ENCODE data around the gene MPIG6B. TPM values are rescaled to one million over a fixed set of nuclear protein-coding genes. Genes with fewer than 3 reads are reported as not detected.

Gene MPIG6B
- total RNA-seq, 1 experiment from 2014 or later = not detected

GRCh38 chr6:31765910-31766794, 43.0 kb downstream of the MPIG6B start:
- DNase-seq (ENCODE audit: unreplicated experiment) = no peak
- no peaks in the 10 kb centered on the region for H3K4me1 Mint-ChIP-seq (ENCODE audit: insufficient read depth, unreplicated experiment)
- H3K27ac Mint-ChIP-seq (ENCODE audit: low read depth, unreplicated experiment) = no peak overlapping the region
- intact Hi-C loops (cut with micrococcal nuclease) = no loop called here
- ChIA-PET CTCF (no interaction called here), POLR2A (interaction anchor here (0.8 kb wide), 1 partner anchor 13 kb away, joined by 3 read pairs; no protein-coding TSS in a partner anchor)
- no peaks in the 10 kb centered on the region for H3K36me3 Mint-ChIP-seq (ENCODE audit: insufficient read depth, unreplicated experiment)
- H3K27me3 Mint-ChIP-seq (ENCODE audit: insufficient read depth, unreplicated experiment) = no peaks in the 10 kb centered on the region
- no TSS peak for BruUV-seq (replicated peaks)
- no peak overlapping the region for H3K4me3 Mint-ChIP-seq (ENCODE audit: unreplicated experiment)
- TF ChIP-seq, protein P1, sequence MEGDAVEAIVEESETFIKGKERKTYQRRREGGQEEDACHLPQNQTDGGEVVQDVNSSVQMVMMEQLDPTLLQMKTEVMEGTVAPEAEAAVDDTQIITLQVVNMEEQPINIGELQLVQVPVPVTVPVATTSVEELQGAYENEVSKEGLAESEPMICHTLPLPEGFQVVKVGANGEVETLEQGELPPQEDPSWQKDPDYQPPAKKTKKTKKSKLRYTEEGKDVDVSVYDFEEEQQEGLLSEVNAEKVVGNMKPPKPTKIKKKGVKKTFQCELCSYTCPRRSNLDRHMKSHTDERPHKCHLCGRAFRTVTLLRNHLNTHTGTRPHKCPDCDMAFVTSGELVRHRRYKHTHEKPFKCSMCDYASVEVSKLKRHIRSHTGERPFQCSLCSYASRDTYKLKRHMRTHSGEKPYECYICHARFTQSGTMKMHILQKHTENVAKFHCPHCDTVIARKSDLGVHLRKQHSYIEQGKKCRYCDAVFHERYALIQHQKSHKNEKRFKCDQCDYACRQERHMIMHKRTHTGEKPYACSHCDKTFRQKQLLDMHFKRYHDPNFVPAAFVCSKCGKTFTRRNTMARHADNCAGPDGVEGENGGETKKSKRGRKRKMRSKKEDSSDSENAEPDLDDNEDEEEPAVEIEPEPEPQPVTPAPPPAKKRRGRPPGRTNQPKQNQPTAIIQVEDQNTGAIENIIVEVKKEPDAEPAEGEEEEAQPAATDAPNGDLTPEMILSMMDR (IDR thresholded peaks at IDR 0.05; ENCODE audit: unreplicated experiment) = no peak
- no peaks in the 10 kb centered on the region for H3K9me3 Mint-ChIP-seq (ENCODE audit: unreplicated experiment)

- intact Hi-C loops (cut with micrococcal nuclease) = no loop called here
- H3K4me3 Mint-ChIP-seq (ENCODE audit: unreplicated experiment) = no peak overlapping the region
- no TSS peak for BruUV-seq (replicated peaks)
- H3K27ac Mint-ChIP-seq (ENCODE audit: low read depth, unreplicated experiment) = no peak overlapping the region
- no peaks in the 10 kb centered on the region for H3K27me3 Mint-ChIP-seq (ENCODE audit: insufficient read depth, unreplicated experiment)
- H3K9me3 Mint-ChIP-seq (ENCODE audit: unreplicated experiment) = no peaks in the 10 kb centered on the region
- no peak for DNase-seq (ENCODE audit: unreplicated experiment)
- TF ChIP-seq, protein P1 (IDR thresholded peaks at IDR 0.05; ENCODE audit: unreplicated experiment) = no peak
- no peaks in the 10 kb centered on the region for H3K4me1 Mint-ChIP-seq (ENCODE audit: insufficient read depth, unreplicated experiment)
- no peaks in the 10 kb centered on the region for H3K36me3 Mint-ChIP-seq (ENCODE audit: insufficient read depth, unreplicated experiment)
- CTCF ChIA-PET = no interaction called here
- POLR2A ChIA-PET = no interaction called here
Measured at GRCh38 chr6:31767096-31767645, 44.0 kb downstream of the MPIG6B start.

GRCh38 chr6:31768363-31769257, 45.4 kb downstream of the MPIG6B start:
- no TSS peak for BruUV-seq (replicated peaks)
- Mint-ChIP-seq H3K27me3 (ENCODE audit: insufficient read depth, unreplicated experiment) (no peaks in the 10 kb centered on the region), H3K27ac (ENCODE audit: low read depth, unreplicated experiment) (no peak overlapping the region), H3K36me3 (ENCODE audit: insufficient read depth, unreplicated experiment) (no peaks in the 10 kb centered on the region), H3K9me3 (ENCODE audit: unreplicated experiment) (no peaks in the 10 kb centered on the region), H3K4me3 (ENCODE audit: unreplicated experiment) (no peak overlapping the region), H3K4me1 (ENCODE audit: insufficient read depth, unreplicated experiment) (peaks cover 5% of the 10 kb centered on the region)
- TF ChIP-seq, protein P1 (IDR thresholded peaks at IDR 0.05; ENCODE audit: unreplicated experiment) = no peak
- ChIA-PET POLR2A (interaction anchor here (0.7 kb wide), 1 partner anchor 29 kb away, joined by 3 read pairs; the partner anchor contains the start of gene MSH5), CTCF (interaction anchor here (0.5 to 2.2 kb wide), 13 partner anchors 10 to 88 kb away, joined by 3 to 19 read pairs (median 5); partner anchors contain the start of gene LY6G5C)
- intact Hi-C loops (cut with micrococcal nuclease) = loop anchor here (1.0 to 2.0 kb wide), 2 partner anchors 40 to 87 kb away; partner anchors contain the start of genes DDAH2 and LY6G5C
- DNase-seq (ENCODE audit: unreplicated experiment) = no peak
